Omental fat pad (tissue), 4 donors: ENCODE measurements around the gene CACNA2D3. TPM values are rescaled to one million over a fixed set of nuclear protein-coding genes. Genes with fewer than 3 reads are reported as not detected.
A peak's percentile ranks its signal among the peaks of the same experiment; 100 is the strongest.

ENCODE experiments used
- ATAC-seq: fragments of 150-250 bp; one replicate; pipeline ENCODE4 v1.9.1; 2016; ENCODE audit warnings: mild to moderate bottlenecking, moderate library complexity; ENCODE audit not compliant: low FRiP score
- DNase-seq: peaks from one replicate; pipeline ENCODE4 v3.0.0-alpha.2; 2019; ENCODE audit warnings: low spot score
- total RNA-seq, 4 donors: library from RNA; depleted of rRNA; stranded (reverse); fragments of >200 nt; gene quantifications; one replicate each; pipeline ENCODE4 v1.1.0, GENCODE V29; 2016
- TF ChIP-seq, protein P1 (sequence below), 3 donors: fragments of 450-650 bp; IDR thresholded peaks; one replicate each; pipeline ENCODE4 v1.5.1; 2016 to 2017; ENCODE audit warnings: antibody characterized with exemption in 3 of 3, mild to moderate bottlenecking in 3 of 3, moderate library complexity in 2 of 3

CACNA2D3 gene
- total RNA-seq, 4 donors from 2014 or later = 2.6 to 6.1 (median 4.5) TPM

DNA sequence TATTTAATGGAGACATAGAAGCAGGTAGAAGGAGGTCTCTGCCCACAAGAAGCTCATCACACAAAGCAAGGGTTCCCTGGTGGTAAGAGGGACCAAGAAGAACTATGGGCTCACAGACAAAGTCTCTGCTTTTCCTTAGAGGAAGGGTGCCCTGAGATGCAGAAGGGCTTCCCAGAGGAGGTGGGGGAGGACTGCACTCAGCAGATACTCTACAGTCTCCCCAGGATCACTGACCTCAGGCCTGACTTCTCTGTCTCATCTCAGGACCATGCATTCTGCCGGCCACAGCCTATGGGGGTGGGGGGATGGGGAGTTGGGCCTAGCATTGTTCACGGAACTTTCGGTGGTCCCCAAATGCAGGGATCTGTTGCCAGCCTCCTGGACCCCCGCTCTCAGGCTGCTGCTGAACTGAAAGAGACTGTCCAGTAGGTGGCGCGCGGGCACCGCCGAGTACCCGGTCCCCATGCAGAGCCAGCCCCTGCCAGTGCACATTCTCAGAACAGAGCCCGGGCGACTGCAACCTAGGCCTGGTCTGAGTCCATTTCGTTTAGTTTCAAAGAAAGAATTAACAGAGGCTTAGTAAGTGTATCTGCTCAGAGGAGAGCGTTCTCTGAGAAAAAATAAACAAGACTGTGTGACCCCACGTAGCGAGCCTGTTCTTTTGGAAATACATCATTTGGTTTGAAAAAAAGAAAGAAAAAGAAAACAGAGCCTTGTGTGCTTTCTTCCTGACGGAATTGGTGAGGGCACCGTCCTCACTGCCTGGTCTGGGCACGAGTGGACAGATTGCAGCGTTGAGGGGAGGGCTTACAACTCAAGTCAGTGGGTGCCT lies 731.4 kb downstream of the CACNA2D3 start:
- ATAC-seq (peak; percentile 79), DNase-seq (peak; percentile 65)
- TF ChIP-seq, protein P1, sequence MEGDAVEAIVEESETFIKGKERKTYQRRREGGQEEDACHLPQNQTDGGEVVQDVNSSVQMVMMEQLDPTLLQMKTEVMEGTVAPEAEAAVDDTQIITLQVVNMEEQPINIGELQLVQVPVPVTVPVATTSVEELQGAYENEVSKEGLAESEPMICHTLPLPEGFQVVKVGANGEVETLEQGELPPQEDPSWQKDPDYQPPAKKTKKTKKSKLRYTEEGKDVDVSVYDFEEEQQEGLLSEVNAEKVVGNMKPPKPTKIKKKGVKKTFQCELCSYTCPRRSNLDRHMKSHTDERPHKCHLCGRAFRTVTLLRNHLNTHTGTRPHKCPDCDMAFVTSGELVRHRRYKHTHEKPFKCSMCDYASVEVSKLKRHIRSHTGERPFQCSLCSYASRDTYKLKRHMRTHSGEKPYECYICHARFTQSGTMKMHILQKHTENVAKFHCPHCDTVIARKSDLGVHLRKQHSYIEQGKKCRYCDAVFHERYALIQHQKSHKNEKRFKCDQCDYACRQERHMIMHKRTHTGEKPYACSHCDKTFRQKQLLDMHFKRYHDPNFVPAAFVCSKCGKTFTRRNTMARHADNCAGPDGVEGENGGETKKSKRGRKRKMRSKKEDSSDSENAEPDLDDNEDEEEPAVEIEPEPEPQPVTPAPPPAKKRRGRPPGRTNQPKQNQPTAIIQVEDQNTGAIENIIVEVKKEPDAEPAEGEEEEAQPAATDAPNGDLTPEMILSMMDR (IDR thresholded peaks at IDR 0.05) = peak in 2 of 3 donors; percentile 11 to 31

DNA sequence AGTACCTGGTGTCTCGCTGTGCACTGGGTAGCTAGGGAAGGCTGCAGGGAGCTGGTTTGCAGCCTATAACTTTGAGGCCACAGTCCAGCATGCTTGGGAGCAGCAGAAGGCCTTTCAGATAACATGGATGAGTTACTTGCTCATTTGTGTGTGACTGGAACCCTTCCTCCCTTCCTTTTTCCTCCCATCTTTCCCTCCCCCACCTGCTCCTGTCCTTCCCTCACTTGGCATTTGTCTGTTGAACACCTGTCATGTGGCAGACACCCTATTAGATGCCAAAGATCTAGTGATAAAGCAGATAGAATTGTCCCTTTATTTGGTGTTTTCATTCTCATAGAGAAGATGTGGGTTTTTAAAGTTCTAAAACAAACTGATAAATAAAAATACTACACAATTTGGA lies 733.9 kb downstream of the CACNA2D3 start:
- ATAC-seq = no peak
- DNase-seq = no peak
- TF ChIP-seq, protein P1 (IDR thresholded peaks at IDR 0.05) = no peak

DNA sequence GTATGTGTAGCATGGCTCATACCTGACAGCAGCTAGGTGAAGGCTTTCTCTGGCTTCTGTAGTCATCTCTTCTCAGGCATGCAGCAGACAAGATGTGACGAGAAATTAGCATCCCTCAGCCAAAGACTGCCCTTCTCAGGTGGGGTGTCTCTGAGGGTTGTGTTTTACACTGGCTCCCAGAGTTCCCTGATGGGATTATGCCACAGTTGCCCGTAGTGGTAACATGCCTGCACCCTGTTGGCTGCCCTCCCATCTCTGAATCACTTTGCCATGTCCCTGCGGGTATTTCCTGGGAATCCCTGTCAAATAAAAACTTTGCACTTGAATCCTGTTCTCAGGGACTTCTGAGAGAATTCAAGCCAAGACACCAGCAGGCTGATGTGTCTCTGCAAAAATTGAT lies 735.0 kb downstream of the CACNA2D3 start:
- TF ChIP-seq, protein P1 (IDR thresholded peaks at IDR 0.05) = no peak
- DNase-seq (no peak), ATAC-seq (no peak)

DNA sequence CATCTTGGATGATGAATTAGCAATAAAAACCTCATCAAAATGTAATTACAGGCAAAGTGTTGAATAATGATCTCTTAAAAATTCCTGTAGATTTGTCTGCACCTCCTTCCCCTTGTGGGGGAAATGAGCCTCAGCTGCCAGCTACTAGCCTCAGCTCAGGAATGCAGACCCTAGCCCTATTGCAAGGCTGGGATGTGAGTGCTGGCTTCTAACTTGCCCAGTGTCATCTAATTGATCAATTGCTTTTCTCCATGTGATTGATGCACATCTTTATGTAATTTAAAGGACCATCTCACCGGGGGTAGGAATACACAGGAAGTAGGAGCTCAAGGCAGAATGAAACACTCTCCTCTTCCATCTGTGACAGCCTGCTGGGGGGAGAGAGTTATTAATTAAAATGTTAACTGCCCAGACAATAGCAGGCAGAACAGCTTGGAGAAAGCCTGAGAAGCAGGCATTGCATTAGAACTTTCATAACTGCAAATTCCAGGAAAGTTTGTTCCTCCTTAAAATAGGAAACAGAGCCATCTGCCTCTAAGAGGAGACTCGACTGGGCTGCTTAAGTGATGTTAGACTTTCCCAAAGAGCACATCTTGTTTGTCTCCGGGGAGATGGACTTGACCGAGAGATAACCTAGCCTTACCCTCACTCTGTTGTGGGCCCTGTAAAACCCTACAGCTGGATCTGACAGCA lies 735.9 kb downstream of the CACNA2D3 start:
- ATAC-seq = no peak
- DNase-seq = no peak
- TF ChIP-seq, protein P1 (IDR thresholded peaks at IDR 0.05) = no peak

DNA sequence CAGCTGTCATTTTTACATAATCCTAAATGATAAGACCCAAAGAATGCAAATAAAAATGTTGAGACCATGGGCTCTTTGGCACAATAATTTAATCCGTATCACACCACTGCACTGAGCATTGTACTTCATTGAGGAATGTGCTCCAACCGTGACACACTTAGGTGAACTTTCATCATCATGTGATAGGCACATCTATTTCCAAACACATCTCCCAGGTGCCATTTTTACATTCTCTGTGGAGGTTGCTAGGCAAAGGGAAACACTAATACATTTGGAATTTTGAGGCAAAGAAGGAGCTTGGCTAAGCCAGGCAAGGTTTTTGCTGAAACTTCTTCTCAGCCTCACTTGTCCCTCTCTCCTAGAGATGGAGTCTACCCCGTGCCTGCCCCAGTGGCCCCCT lies 736.8 kb downstream of the CACNA2D3 start:
- ATAC-seq = no peak
- TF ChIP-seq, protein P1 (IDR thresholded peaks at IDR 0.05) = no peak
- DNase-seq = no peak

DNA sequence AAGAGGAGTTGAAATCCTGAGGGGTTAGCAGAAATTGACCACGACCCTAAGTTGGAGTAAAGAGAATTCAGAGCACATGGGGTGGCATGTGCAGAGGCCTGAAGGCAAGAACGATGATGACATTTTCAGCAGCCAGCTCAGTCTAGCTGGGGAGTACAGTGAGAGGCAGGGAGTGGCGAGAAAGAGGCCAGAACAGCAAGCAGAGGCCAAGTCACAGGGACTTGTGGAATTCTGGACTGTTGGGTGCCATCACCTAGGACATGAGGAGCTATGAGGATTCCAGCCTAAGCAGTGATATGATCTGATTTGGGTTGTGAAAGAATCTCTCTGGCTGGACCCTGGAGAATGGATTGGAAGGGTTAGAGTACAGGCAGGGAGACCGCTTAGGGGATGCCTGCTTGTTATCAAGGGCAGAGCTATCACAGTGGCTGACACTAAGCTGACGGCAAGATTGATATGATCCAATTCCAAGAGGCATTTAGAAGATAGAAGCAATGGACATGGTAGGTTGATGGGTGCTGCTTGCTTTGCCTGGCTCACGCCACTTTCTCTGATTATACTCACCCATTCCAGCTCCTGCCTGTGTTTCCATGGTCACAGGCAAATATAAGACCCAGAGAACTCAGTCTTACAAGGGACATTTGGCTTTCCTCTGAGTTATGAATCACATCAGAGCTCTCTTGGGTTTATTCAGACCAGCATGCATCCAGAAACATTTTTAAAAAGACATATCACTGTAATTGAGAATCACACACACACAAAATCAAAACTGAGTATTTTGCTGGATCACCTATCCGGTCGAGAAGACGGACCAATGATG lies 739.1 kb downstream of the CACNA2D3 start:
- no peak for DNase-seq
- TF ChIP-seq, protein P1 (IDR thresholded peaks at IDR 0.05) = no peak
- ATAC-seq = no peak
